Activated CD4-positive, alpha-beta T cell treated with anti-CD3 and anti-CD28 coated beads, Interleukin-2, amount 10 ng/mL, durations not matched to agents 7 days and 5 days (primary cell): ENCODE results near the gene ZPR1. TPM values are rescaled to one million over a fixed set of nuclear protein-coding genes. Genes with fewer than 3 reads are reported as not detected.

ENCODE experiments used
- CTCF ChIA-PET: fragments of 350-600 bp; sonication (Branson Sonifier 250); formaldehyde crosslinking; loops from one replicate; lab custom pipeline; 2021; ENCODE audit warnings: antibody characterized with exemption; lab: Charles Lee
- POLR2A ChIA-PET: fragments of 350-600 bp; sonication (Branson Sonifier 250); formaldehyde crosslinking; loops from one replicate; lab custom pipeline; 2021; ENCODE audit warnings: antibody characterized with exemption; lab: Charles Lee
- DNase-seq: peaks from one replicate; pipeline ENCODE4 v3.0.0-alpha.2; 2020
- H3K27ac Mint-ChIP-seq: one replicate; pipeline ENCODE4 v1.8.0; 2021; ENCODE audit warnings: mild to moderate bottlenecking, moderate library complexity, mixed read lengths
- H3K27me3 Mint-ChIP-seq: one replicate; pipeline ENCODE4 v1.8.0; 2021; ENCODE audit warnings: mixed read lengths
- H3K36me3 Mint-ChIP-seq: one replicate; pipeline ENCODE4 v1.8.0; 2021; ENCODE audit warnings: low read depth, mixed read lengths
- H3K4me1 Mint-ChIP-seq: one replicate; pipeline ENCODE4 v1.8.0; 2021; ENCODE audit warnings: mixed read lengths
- H3K4me3 Mint-ChIP-seq: one replicate; pipeline ENCODE4 v1.8.0; 2021; ENCODE audit warnings: mild to moderate bottlenecking, moderate library complexity, mixed read lengths
- H3K9me3 Mint-ChIP-seq: one replicate; pipeline ENCODE4 v1.8.0; 2021; ENCODE audit warnings: mixed read lengths
- total RNA-seq, 2 experiments: library from RNA; stranded (reverse); gene quantifications; one replicate each; pipeline ENCODE4 v1.2.3, GENCODE V29; 2021

ZPR1 gene
- total RNA-seq, 2 experiments from 2014 or later, result 55.9 to 58.3 TPM

DNA sequence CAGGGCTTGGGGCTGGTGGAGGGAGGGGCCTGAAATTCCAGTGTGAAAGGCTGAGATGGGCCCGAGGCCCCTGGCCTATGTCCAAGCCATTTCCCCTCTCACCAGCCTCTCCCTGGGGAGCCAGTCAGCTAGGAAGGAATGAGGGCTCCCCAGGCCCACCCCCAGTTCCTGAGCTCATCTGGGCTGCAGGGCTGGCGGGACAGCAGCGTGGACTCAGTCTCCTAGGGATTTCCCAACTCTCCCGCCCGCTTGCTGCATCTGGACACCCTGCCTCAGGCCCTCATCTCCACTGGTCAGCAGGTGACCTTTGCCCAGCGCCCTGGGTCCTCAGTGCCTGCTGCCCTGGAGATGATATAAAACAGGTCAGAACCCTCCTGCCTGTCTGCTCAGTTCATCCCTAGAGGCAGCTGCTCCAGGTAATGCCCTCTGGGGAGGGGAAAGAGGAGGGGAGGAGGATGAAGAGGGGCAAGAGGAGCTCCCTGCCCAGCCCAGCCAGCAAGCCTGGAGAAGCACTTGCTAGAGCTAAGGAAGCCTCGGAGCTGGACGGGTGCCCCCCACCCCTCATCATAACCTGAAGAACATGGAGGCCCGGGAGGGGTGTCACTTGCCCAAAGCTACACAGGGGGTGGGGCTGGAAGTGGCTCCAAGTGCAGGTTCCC, 41.8 kb upstream of the ZPR1 start, which contains the start of gene APOC3:
Gene APOC3, plus strand, starts transcription at position 383 of the 659 bp plus-strand sequence. CDS start 676 bp downstream, outside the sequence.
- POLR2A ChIA-PET, result no interaction called here

DNA sequence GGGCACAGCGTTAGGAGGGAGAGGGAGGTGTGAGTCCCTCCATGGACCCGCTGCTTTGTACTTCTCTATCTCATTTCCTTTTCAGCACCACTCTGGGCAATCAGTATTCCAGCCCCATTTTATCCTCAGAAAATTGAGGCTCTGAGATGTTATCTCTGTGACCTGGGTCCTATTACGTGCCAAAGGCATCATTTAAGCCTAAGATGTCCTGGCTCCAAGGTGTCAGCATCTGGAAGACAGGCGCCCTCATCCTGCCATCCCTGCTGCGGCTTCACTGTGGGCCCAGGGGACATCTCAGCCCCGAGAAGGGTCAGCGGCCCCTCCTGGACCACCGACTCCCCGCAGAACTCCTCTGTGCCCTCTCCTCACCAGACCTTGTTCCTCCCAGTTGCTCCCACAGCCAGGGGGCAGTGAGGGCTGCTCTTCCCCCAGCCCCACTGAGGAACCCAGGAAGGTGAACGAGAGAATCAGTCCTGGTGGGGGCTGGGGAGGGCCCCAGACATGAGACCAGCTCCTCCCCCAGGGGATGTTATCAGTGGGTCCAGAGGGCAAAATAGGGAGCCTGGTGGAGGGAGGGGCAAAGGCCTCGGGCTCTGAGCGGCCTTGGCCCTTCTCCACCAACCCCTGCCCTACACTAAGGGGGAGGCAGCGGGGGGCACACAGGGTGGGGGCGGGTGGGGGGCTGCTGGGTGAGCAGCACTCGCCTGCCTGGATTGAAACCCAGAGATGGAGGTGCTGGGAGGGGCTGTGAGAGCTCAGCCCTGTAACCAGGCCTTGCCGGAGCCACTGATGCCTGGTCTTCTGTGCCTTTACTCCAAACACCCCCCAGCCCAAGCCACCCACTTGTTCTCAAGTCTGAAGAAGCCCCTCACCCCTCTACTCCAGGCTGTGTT, 41.1 kb upstream of the ZPR1 start:
- no peaks in the 10 kb centered on the region for H3K9me3 Mint-ChIP-seq
- H3K4me1 Mint-ChIP-seq, result no peaks in the 10 kb centered on the region
- CTCF ChIA-PET, result no interaction called here

More for the DNA sequence above, 41.8 kb upstream of the ZPR1 start, which contains the start of gene APOC3:
- Mint-ChIP-seq H3K9me3 (no peaks in the 10 kb centered on the region), H3K4me1 (peaks cover under 1% of the 10 kb centered on the region), H3K36me3 (no peaks in the 10 kb centered on the region), H3K4me3 (no peak within 1 kb of the TSS), H3K27ac (no peak within 1 kb of the TSS), H3K27me3 (no peaks in the 10 kb centered on the region)
- CTCF ChIA-PET, result interaction anchor here (0.7 kb wide), 1 partner anchor 38 kb away, joined by 4 read pairs; the partner anchor contains the start of gene APOA5
- DNase-seq, result no peak

DNA sequence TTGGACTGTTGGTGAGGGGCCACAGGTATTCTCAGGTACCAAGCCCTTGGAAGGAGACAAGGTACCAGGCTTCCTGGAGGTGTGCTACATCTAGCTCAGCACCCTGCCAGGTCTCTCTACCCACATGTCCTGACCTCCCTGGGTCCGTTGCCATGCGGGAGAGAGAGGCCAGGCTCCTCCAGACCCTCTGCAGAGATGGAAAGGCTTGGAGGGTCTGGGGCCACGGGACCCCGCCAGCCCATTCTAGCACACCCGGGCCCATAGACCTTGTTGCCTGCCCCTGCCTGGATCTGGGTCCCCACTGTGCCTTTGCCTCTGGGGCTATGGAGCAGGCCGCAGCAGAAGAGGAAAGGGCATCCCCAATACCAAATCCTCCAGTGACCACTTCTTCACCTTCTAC, 39.6 kb upstream of the ZPR1 start:
- H3K27ac Mint-ChIP-seq, result no peak overlapping the region
- no peaks in the 10 kb centered on the region for H3K27me3 Mint-ChIP-seq
- CTCF ChIA-PET, result interaction anchor here (1.4 kb wide), 1 partner anchor 8 kb away, joined by 5 read pairs; no protein-coding TSS in a partner anchor
- no peaks in the 10 kb centered on the region for H3K36me3 Mint-ChIP-seq
- no peaks in the 10 kb centered on the region for H3K9me3 Mint-ChIP-seq
- no peaks in the 10 kb centered on the region for H3K4me1 Mint-ChIP-seq
- DNase-seq, result no peak
- POLR2A ChIA-PET, result no interaction called here
- H3K4me3 Mint-ChIP-seq, result no peak overlapping the region

More for the DNA sequence above, 41.1 kb upstream of the ZPR1 start:
- no peak for DNase-seq
- Mint-ChIP-seq H3K4me3 (no peak overlapping the region), H3K36me3 (no peaks in the 10 kb centered on the region), H3K27me3 (no peaks in the 10 kb centered on the region), H3K27ac (no peak overlapping the region)
- POLR2A ChIA-PET, result no interaction called here

DNA sequence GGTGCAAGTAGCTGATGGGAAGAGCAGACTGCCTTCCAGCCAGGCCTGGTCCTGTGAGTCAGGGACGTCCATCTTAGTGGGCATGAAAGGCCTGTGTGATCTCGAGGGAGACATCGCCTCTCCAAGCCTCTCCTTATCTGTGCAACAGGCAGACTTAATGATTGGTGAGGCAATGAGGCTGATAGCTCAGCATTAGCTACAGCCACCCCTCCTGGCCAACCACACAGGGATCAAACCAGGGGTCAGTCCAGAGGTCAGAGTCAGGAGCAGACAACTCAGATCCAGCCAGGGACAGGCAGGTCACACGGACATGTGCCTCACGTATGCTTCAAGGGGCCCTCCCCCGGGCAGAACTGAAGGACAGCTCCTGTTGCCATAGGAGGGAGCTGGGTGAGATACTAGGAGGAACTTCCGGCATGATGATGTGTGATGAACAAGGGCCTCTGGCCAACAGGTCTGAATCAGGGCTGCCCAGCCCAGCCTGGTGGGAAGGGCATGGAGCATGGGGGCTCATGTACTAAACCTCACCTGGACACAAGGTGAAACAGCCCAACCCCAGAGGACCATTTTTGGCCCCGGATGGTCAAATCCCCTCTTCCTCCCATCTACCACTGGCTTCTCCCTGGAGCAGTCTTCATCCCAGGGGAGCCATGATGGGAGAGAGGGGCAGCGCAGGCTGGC, 39.1 kb upstream of the ZPR1 start:
- H3K27ac Mint-ChIP-seq, result no peak overlapping the region
- POLR2A ChIA-PET, result no interaction called here
- no peaks in the 10 kb centered on the region for H3K36me3 Mint-ChIP-seq
- no peaks in the 10 kb centered on the region for H3K9me3 Mint-ChIP-seq
- no peaks in the 10 kb centered on the region for H3K4me1 Mint-ChIP-seq
- CTCF ChIA-PET, result interaction anchor here (1.4 kb wide), 1 partner anchor 9 kb away, joined by 5 read pairs; no protein-coding TSS in a partner anchor
- H3K4me3 Mint-ChIP-seq, result no peak overlapping the region
- DNase-seq, result no peak
- H3K27me3 Mint-ChIP-seq, result no peaks in the 10 kb centered on the region

DNA sequence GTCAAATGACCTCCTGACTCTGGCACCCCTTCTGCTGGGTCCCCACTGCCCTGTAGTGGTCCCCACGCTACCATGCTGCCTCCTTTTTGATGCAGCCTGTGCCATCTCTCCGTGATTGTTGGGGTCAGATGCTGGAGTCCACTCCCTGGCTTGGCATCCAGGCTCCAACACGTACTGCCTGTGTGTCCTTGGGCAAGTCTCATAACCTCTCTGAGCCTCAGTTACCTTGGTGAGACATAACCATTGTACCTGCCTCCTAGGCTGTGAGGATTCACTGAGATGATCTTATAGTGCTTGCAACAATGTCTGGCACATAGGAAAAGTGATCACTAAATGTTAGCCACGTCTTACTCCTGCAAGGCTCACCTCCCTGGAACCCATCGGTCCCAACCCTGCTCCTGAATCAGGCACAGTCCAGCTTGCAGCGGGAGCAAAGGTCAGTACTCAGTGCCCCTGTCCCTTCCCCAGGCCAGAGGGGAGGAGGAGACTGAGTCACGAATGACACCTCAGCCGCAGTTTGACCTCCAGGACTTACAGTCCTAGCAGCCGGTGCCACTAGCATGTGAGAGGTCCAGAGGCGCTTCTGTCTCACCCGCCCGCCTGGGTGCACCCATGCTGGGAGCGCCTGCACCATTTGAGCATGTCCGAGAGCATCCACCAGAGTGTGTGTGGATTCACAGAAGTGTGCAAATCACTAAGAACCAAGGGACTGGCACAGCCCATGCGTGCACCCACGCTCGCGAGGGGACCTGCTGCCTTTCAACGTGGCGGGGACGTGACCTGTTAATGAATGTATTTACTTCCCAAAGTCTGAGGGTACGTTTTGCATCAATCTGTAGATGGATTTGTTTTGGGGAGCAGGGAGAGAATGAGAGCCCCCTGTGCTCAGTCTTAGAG, 38.3 kb upstream of the ZPR1 start:
- Mint-ChIP-seq H3K36me3 (no peaks in the 10 kb centered on the region), H3K9me3 (no peaks in the 10 kb centered on the region)

DNA sequence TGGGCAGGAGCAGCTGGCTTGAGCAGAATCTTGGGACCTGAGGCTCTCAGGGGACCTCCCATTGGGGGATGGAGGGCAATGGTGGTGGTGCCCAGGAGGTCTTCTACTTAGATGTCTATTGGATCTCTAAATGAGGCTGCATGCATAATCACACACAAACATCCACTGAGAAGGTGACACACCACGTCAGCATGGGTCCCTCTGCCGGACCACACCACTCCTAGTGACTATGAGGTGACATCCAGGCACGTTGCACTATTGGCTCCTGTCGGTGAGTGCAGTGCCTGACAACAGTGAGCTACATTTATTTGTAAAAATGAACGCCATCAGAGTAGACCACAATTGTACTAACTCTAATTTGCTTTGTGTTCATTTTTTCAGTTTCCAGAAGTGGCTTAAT, 37.6 kb upstream of the ZPR1 start:
- Mint-ChIP-seq H3K9me3 (no peaks in the 10 kb centered on the region), H3K4me3 (no peak overlapping the region), H3K4me1 (no peaks in the 10 kb centered on the region), H3K27me3 (no peaks in the 10 kb centered on the region), H3K27ac (no peak overlapping the region), H3K36me3 (no peaks in the 10 kb centered on the region)
- POLR2A ChIA-PET, result no interaction called here
- DNase-seq, result no peak
- CTCF ChIA-PET, result interaction anchor here (1.0 kb wide), 1 partner anchor 10 kb away, joined by 3 read pairs; no protein-coding TSS in a partner anchor

More for the DNA sequence above, 38.3 kb upstream of the ZPR1 start:
- Mint-ChIP-seq H3K27me3 (no peaks in the 10 kb centered on the region), H3K27ac (no peak overlapping the region), H3K4me3 (no peak overlapping the region), H3K4me1 (no peaks in the 10 kb centered on the region)
- DNase-seq, result no peak
- CTCF ChIA-PET, result interaction anchor here (1.0 to 1.4 kb wide), 2 partner anchors 10 kb away, joined by 3 to 5 read pairs; no protein-coding TSS in a partner anchor
- POLR2A ChIA-PET, result no interaction called here

DNA sequence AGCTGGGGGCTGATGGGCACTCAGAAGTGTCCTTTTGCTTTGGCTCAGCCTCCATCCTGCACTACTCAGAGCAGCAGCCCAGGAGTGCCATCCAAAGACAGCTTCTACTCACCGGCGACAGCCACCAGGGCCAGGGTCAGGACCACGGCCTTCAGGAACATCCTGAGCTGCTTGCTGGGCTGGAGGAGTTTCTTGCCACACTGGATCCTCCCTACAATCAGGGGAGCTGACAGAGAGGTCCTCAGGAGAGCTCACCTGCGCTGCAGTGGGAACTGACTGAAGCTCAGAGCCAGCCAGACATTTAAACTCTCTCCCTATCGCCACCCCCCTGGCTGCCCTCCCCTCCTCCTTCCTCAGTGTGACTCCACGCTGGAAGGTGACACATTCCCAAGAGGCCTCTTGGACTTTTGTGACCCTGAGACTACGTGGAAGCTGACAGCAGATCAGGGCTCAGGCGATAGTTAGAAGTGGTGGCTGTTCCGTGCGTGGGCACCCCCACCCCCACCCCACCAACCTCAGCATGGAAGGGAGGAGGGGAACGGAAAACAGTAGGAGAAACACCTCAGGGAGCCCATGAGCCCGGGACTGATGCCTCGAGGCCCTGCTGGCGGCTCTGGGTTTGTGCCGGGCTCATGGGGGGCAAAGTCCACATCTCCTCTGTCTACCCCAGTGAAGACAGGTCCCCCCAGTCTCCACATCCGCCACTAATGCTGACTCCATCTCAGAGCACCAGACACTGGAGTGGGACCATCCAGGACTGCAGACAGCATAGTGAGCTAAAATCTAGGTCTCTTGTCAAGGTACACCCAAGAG, 35.4 kb upstream of the ZPR1 start, which contains the start of gene APOA4:
Gene APOA4, minus strand, starts transcription at position 274 of the 813 bp plus-strand sequence. Its CDS starts 113 bp downstream, at position 161.
- Mint-ChIP-seq H3K4me3 (no peak within 1 kb of the TSS), H3K9me3 (no peaks in the 10 kb centered on the region), H3K36me3 (no peaks in the 10 kb centered on the region), H3K4me1 (no peaks in the 10 kb centered on the region), H3K27me3 (no peaks in the 10 kb centered on the region), H3K27ac (no peak within 1 kb of the TSS)
- CTCF ChIA-PET, result interaction anchor here (1.3 to 1.6 kb wide), 4 partner anchors 11 to 404 kb away, joined by 3 to 5 read pairs (median 4); no protein-coding TSS in a partner anchor
- POLR2A ChIA-PET, result no interaction called here
- DNase-seq, result no peak

DNA sequence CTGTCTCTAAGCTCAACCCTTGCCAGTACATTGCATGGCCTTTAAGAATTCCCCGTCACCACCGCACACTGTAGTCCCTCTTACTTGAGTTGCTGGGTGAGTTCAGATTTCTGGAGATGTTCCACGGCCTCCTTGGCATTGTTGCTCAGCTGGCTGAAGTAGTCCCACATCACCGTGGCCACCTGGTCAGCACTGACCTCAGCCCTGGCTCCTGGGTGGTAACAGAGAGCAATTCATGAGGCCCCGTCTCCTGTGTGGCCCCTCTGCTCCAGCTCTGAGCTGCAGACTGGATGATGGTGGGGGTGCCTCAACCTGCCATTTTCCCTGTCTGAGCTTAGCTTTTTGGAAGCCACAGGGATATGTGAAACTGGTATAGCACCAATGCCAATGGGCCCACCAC, 34.8 kb upstream of the ZPR1 start:
- Mint-ChIP-seq H3K4me3 (no peak overlapping the region), H3K27ac (no peak overlapping the region), H3K4me1 (no peaks in the 10 kb centered on the region), H3K36me3 (no peaks in the 10 kb centered on the region), H3K27me3 (no peaks in the 10 kb centered on the region), H3K9me3 (no peaks in the 10 kb centered on the region)
- ChIA-PET CTCF (interaction anchor here (1.1 to 2.4 kb wide), 4 partner anchors 13 to 405 kb away, joined by 3 to 14 read pairs (median 4); no protein-coding TSS in a partner anchor), POLR2A (no interaction called here)
- DNase-seq, result no peak

DNA sequence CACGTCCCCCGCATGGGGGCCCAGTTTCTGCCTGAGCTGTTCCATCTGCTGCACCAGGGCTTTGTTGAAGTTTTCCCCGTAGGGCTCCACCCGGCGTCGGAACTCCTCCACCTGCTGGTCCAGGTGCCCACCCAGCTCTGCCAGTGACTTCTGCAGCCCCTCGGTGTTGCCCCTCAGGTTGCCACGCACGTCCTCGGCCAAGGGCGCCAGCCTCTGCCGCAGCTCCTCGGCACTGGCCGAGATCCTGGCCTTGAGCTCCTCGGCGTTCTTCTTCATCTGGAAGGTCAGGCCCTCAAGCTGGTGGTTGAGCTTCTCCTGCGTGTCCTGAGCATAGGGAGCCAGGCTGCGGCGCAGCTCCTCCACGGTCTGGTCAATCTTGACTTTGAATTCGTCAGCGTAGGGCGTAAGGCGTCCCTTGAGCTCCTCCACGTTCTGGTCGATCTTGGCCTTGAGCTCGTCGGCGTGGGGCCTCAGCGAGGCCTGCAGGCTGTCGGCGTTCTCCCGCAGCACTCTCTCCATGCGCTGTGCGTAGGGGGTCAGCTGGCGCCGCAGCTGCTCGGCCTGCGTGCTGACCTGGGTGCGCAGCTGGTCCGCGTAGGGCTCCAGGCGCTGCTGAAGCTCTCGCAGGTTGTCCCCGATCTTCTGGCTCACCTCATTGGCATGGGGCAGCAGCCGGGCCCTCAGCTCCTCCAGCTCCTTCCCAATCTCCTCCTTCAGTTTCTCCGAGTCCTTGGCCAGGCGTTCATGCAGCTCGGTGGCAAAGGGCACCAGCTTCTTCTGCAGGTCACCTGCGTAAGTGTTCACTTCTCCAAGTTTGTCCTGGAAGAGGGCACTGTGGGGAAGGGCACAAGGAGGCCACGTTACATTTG, 33.5 kb upstream of the ZPR1 start:
- H3K4me3 Mint-ChIP-seq, result no peak overlapping the region
- DNase-seq, result no peak
- no peak overlapping the region for H3K27ac Mint-ChIP-seq
- CTCF ChIA-PET, result interaction anchor here (0.9 to 2.4 kb wide), 4 partner anchors 10 to 41 kb away, joined by 3 to 14 read pairs (median 3); no protein-coding TSS in a partner anchor
- no peaks in the 10 kb centered on the region for H3K9me3 Mint-ChIP-seq
- POLR2A ChIA-PET, result no interaction called here
- no peaks in the 10 kb centered on the region for H3K4me1 Mint-ChIP-seq
- no peaks in the 10 kb centered on the region for H3K36me3 Mint-ChIP-seq
- H3K27me3 Mint-ChIP-seq, result no peaks in the 10 kb centered on the region

DNA sequence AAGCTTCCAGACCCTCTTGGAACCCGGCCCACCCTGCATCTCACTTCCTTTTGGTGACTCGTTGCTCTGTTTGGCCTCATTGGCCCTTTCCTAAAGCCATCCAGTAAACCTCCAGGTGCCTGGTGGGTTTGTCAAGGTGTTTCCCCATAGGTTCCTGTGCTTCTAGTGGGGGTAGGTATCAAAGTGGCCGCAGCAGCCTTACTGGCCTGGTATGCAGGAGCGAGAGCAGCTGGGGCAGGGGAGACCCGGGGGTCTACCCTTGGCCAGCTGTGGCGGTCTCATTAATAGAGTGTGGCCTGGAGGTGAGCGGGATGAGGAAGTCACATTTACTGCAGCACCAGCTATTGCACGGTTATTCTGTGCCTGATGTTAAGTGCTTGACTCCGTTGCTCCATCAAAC, 31.2 kb upstream of the ZPR1 start:
- ChIA-PET CTCF (interaction anchor here (1.4 kb wide), 1 partner anchor 17 kb away, joined by 5 read pairs; no protein-coding TSS in a partner anchor), POLR2A (no interaction called here)
- Mint-ChIP-seq H3K9me3 (no peaks in the 10 kb centered on the region), H3K36me3 (no peaks in the 10 kb centered on the region), H3K27me3 (no peaks in the 10 kb centered on the region), H3K27ac (no peak overlapping the region), H3K4me1 (no peaks in the 10 kb centered on the region), H3K4me3 (no peak overlapping the region)
- no peak for DNase-seq
